Right forelimb (tissue), 1 donor: ENCODE data around the gene ASPN.
A peak's percentile ranks its signal among the peaks of the same experiment; 100 is the strongest.

Experiments used
- DNase-seq: peaks from one replicate; pipeline ENCODE4 v3.0.0-alpha.2; 2018

ASPN gene

DNA sequence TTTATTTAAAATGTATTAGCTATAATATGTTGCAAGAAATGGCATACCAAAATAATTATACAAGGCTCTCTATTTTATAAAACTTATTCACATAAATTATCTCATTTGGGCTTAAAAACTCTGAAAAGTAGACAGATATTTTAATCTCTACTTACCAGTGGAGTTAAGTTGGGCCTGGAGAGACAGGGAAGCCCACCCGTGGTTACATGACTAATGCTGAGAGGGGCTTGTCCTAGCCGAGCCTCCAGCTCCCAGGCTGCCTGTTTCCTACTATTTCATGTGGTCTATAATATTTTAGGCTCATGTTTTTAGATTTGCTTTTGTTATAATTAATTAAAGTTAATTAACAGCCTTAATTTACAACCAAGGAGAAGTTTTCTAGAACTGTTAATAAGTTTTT is 20.9 kb upstream of the ASPN start:
- no peak for DNase-seq

GRCh38 chr9:92501671-92502393 is 19.5 kb upstream of the ASPN start:
- DNase-seq = no peak

DNA sequence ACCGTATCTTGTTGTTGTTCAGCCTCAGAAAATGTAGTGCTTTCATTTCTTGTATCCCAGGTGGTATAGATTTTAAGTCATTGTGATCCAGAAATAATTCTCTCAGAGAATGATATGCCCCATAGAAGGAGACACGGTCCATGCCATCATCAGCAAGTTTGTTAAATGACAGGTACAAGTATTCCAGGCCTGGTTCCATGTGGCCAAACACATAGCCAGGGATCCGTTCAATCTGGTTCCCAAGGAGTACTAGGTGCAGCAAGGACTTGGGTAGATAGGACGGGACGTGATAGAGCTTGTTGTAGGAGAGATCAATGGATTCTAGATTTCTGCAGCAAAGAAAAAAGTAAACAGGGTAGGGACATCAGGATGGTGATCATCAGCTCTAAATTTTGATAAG is 18.4 kb upstream of the ASPN start:
- no peak for DNase-seq

- DNase-seq = no peak
Measured at GRCh38 chr9:92499701-92500100, 17.4 kb upstream of the ASPN start.

GRCh38 chr9:92496396-92497176 is 14.3 kb upstream of the ASPN start:
- DNase-seq = no peak

DNA sequence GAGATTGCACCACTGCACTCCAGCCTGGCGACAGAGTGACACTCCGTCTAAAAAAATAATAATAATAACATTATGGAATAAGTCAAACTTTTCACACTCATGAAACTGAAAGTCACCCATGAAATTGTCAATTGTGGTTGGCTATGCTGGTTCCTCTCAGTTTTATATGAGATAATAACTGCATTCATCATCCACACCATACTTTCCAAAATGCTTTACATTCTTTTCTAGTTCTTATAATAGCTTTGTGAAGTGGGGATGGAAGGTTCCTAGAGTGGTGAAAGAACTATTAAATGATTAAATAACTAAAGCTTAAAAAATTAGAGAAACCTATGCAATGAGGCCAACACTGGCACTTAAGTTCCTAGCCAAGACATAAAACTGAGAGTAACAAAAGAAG is 12.6 kb upstream of the ASPN start:
- DNase-seq = no peak

DNA sequence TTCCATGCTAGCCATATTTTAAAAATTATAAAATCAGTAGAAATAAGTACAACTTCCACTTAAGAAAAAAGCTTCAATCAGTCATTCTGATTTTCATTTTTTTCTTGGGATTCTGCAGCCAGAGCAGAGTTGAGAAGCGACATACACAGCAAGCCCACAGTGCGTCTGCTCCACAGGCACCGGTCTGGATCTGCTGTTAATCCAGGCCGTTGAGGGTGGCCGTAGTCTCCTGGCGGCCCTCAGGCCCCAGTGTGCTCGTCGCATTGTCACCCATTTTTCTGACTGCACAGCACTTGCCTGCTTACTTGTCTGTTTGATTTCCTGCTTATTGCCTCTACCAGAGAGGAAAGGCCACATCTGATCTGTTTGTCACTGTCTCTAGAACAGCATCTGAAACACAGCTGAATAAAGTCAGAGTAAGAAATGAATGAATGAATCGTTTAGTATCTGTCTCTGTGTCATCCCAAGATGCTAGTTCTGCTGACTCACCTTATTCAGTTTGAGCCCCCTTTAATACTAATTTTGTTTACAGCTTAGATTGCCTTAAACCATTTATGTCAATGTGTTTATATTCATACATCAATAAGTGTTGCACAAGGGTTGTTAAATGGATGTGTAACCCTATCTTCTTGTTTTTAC is 11.6 kb upstream of the ASPN start:
- no peak for DNase-seq

- DNase-seq = no peak
Measured at GRCh38 chr9:92492781-92493401, 10.6 kb upstream of the ASPN start.

DNA sequence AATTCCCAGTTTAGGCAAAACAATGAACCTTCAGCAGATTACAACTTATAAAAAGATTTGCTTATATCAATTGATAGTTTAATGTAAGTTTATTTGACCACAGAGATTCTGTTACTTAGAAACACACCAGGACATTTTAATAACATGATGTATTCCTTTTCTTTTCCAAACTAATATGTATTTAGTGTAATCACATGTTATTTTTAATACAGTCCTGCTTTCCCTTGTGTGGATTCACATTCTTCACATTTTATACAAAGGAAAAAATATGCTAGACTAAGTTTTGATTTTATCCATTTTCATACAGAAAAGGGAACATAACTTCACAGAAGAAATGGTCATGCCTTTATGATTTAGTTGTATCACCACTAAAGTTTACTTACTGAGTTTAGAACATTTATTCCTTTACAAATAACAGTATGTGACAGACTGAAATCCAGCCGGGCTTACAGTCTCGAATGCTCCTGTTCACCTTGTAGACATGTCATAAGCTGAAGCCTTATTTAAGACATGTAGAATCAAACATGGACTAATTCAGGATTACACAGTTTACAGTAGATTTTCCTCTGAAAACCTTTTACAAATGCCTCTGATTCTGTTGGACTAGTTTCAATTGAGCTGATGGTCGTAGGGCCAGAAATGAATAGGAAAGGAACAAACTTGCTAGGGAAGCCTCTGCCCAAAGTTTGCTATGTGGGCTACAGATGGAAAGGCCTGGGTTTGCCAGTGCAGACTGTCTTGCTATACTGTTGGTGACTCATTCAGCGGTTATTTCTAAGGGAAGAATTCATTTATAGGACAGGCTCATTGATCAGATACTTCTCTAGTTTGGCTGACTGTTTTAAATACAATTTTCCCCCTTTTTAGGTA is 6.6 kb upstream of the ASPN start:
- DNase-seq = no peak

- DNase-seq = no peak
Measured at GRCh38 chr9:92486371-92486770, 4.1 kb upstream of the ASPN start.

DNA sequence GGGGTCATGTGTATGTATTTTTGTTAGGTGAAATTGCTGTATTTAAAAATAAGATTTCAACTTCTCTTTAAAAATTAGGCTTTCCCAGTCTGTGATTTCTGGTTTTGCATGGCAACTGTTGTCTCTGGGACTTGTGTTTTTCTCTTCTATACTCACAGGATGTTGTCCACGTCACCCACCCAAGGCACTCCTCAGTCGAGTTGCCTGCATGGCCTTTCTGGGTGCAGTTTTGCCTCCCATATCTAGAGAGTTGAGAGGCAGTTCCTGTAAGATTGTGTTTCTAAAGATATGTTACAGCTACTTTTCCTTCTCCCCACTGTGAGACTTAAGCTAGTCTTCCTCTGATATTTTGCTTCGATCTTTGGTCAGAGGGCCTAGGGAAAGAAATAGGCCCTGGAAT is 2.3 kb upstream of the ASPN start:
- DNase-seq = no peak

DNA sequence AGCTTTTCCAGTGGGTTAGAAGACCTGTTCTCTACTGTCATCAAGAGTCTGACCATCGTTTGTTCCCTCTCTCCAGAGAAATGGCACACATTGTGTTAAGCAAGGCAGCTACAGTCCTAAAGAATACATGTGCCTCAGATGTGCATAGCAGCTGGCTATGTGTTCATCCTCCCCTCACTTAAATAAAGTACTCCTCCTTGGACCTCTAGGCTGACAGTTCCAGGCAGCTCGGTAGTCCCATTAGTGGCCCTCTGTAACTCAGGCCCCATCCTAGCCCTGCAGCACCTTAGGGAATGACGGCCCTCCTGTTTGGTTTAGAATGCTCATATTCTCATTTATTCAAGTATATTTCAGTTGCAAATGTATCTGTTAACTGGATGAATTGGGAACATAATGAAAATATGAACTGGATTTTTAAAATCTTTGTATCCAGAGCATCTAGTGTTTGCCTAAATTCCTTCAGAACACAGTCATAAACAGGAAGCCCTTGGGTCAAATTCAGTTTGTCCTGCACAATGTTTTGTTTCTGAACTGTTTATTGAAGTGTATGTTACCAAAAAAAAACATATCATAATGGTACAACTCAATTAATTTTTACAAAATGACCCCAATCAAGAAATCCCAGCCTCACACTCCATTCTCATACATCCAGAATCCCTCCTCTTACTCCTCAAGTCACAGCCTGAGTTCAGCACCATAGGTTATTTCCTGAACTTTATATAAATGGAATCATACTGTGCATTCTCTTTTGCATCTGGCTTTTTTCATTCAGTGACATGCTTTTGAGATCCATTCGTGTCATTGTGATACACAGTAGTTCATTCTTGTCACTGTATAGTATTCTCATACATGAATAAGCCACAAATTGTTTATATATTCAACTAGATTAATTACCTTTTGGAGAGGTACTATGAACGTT is 1.6 kb upstream of the ASPN start:
- DNase-seq = no peak

DNA sequence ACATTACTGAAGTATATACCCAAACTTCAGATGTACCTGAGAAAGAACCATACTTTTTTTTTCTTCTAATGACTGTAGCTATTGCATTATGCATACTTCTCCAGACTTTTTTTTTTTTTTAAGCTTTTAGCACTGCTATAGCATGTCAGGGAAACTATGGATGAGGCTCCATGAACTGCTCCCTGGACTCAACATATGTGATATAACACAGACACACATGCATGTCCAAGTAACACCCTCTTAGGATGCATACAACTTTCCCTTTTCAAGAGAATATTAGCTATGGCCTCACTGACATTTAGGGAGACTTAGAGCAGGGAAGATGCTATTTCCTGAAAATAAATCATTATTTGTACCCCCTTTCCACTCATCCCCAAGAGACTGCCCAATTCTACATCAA is 499 bp upstream of the ASPN start:
- DNase-seq = no peak

- DNase-seq = no peak
Measured at GRCh38 chr9:92480986-92481633, 1.2 kb downstream of the ASPN start.

DNA sequence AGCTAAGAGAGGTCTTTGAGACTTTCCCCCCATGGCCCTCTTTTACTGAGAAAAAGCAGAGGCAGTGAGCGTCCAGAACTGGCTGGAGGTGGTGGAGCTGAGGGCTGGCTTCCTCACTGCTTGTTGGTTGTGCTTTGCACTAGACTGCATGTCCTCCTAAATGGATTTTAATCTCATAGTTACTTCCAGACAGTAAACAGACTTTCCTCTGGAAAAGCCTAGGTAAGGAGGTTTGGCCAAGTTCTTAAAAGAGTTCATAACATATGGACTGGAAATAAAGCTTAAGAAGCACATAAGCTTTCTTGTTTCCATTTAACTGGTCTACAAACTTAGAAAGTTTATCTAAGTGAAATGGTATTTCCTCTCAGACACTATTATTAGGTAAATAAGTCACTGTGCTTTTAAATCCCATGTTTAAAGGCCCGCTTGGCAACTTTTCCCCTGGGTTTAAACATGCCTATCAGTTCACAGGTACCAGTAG is 2.0 kb downstream of the ASPN start:
- peak; percentile 60 for DNase-seq

DNA sequence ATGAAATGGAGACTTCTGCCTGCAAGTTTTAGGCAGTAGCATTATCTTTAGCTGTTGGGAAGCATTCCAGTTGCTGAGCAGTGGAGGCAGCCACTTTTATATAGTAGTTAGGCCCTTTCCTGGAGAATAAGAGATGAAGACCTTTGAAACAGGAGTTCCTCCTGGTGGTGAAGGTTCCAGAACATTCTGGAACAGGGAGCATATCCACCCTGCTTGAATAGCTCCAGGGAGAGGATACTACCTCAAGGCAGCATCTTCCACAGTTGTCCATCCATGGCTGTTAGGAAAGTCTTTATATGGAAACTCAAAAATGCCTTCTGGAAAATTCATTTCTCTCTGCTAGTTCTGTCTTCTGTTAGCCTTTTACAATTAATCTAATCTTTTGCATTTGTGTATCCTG is 3.0 kb downstream of the ASPN start:
- no peak for DNase-seq

DNA sequence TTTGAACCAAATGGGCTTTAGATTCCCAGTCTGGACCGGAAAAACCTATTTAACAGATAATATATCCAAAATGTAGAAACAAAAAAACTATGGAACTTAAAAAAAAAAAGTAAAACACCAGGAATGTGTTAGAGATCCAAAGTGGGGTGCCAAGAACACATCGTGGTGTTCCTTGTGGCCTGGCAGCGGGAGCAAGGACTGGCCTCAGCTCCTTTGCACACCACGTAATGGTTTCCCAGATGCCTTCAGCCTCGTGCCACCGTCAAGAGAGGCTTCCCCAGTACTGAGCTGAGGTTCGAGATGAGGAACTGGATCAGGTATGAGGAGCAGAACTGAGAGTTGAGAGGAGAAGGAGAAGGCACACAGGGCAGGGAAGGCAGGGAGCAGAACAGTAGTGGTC is 3.5 kb downstream of the ASPN start:
- DNase-seq = no peak

DNA sequence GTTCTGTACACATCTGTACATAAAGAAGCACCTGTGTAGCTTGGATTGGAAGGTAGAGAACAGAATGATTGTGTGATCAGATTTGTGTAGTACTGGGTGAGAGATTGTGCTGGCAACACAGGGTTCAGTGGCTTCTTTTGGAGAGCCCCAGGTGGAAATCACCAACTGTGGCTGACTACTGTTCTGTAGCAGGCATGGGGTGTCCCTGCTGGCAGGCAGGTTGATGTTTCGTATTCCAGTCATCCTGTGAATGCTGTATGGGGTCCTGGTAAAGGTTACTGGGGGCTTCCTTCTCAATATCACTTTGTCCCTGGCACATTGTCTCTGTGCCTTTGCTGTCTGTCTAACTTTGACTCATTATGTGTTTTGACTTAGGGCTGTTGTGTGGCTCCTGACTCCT is 5.3 kb downstream of the ASPN start:
- DNase-seq = no peak

- DNase-seq = no peak
Measured at GRCh38 chr9:92474587-92474986, 7.7 kb downstream of the ASPN start.

DNA sequence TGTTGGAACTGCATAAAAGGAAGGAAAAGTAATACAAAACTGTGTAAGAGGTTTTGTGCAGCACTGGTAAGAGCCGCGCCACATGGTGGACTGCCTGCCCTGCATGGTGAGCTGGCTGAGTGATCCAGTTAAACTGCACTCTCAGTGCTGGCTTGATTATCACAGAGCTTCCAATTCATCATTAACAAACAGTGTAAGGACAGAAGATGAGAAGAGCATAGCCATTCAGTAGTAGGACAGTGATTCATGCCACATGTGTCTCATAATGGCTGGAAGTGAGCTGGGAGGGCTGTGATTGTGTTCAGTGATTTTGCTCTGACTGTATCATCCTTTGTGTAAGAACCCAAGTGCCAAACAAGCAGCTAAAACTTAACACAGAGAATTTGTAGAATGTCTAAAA is 14.1 kb downstream of the ASPN start:
- no peak for DNase-seq

DNA sequence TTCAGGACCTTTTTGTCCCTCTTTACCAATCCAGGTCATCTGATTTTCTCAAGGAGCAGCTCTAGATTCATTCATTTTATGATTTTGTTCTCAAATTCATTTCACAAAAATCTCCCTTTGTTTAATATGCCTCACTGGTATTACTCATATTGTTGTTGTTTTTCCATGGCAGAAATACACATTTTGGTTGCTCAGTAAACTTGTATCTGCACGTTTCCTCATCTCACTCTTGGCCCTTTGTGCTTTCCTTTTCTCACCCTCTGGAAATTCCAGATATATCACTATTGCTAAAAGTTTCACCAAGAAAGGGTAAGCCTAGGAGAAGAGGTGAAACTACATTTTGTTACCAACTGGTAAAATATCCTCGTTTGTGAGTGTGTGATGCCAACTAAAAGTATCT is 14.8 kb downstream of the ASPN start:
- no peak for DNase-seq
